ENCODE data around the gene PITRM1. TPM values are rescaled to one million over a fixed set of nuclear protein-coding genes. Genes with fewer than 3 reads are reported as not detected.

PITRM1 gene
- total RNA-seq, 2 donors from 2014 or later, result 47.7 to 103 TPM

DNA sequence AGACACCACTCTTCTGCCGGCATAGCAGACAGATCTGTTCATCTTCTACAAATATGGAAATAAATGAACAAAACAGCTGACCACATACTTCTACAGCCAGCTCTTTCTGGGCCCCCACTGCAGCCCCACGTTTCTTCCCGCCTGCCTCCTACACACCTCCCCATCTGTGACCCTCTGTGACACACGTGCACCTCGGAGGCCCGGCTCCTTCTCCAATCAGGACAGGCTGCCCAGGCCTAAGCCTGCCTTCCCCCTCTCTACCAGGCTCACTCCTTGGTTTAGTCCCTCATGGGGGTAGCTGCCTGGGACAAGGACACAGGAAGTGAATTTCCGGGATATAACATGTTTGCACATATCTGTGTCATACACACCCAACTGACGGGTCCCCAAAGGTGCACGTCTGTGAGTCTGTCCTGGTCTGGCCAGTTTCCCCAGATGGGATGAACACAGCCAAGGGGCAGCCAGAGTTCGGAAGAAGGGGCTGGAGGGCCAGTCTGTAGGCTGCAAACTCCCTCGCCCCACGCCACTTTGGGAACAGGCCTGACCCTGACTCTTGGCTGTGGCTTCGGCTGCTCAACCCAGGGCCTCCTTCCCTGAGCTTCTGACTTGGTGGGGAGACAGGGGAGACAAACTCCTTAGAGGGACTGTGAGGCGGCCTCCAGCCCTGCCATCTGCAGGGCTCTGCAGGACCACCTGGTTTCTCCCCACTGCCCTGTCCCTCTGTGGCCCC lies 30.3 kb downstream of the PITRM1 start:
- Histone ChIP-seq H3K27ac (no peak overlapping the region), H3K27me3 (replicated peaks; ENCODE audit: insufficient read depth) (no peaks in the 10 kb centered on the region), H3K9me3 (no peaks in the 10 kb centered on the region), H3K36me3 (peaks cover 6 to 15% of the 10 kb centered on the region in 2 donors), H3K4me1 (replicated peaks) (no peaks in the 10 kb centered on the region), H3K4me3 (no peak overlapping the region)
- TF ChIP-seq, protein P1, sequence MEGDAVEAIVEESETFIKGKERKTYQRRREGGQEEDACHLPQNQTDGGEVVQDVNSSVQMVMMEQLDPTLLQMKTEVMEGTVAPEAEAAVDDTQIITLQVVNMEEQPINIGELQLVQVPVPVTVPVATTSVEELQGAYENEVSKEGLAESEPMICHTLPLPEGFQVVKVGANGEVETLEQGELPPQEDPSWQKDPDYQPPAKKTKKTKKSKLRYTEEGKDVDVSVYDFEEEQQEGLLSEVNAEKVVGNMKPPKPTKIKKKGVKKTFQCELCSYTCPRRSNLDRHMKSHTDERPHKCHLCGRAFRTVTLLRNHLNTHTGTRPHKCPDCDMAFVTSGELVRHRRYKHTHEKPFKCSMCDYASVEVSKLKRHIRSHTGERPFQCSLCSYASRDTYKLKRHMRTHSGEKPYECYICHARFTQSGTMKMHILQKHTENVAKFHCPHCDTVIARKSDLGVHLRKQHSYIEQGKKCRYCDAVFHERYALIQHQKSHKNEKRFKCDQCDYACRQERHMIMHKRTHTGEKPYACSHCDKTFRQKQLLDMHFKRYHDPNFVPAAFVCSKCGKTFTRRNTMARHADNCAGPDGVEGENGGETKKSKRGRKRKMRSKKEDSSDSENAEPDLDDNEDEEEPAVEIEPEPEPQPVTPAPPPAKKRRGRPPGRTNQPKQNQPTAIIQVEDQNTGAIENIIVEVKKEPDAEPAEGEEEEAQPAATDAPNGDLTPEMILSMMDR (IDR thresholded peaks at IDR 0.05), result no peak
- TF ChIP-seq POLR2A (IDR thresholded peaks at IDR 0.05) (no peak), POLR2AphosphoS5 (IDR thresholded peaks at IDR 0.05) (no peak)
- intact Hi-C loops (cut with DNase I), result no loop called here
- WGBS, result 83% methylated on average over 13 of the region's 14 CpGs
- DNase-seq (ENCODE audit: low spot score), result no peak

DNA sequence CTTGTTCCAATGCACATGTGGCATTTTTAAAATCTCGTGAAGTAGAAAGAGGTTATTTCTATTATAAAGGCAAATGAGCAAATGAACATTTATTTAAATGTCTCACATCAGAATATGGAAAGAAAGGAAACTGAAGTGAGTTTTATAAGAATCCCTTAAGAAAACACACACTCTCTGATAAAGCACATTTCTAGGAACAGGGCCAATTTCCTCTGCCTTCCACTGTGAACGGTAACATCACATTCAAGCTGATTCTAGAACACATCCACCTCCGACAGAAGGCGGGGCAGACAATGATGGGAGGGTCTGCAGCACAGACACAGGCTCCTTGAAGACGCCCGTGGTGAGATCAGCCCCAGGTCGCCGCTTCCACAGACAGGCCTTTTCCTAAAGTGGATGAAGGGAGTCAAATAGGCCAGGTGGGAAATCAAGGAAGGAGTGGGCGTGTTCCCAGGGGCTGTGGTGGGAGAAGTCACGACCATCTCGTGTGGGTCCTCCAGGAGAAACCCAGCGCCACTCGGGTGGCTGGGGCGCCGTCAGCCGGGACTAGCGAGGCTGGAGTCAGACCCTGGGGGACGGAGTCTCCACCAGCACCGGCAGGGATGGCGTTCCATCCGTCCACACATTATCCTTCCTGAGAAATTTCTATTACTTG lies 31.1 kb downstream of the PITRM1 start:
- 85% methylated on average over 21 of the region's 21 CpGs for WGBS
- intact Hi-C loops (cut with DNase I), result no loop called here
- TF ChIP-seq POLR2AphosphoS5 (IDR thresholded peaks at IDR 0.05) (no peak), POLR2A (IDR thresholded peaks at IDR 0.05) (no peak)
- TF ChIP-seq, protein P1 (IDR thresholded peaks at IDR 0.05), result no peak
- Histone ChIP-seq H3K4me1 (replicated peaks) (no peaks in the 10 kb centered on the region), H3K27me3 (replicated peaks; ENCODE audit: insufficient read depth) (no peaks in the 10 kb centered on the region), H3K9me3 (no peaks in the 10 kb centered on the region), H3K27ac (no peak overlapping the region), H3K4me3 (no peak overlapping the region), H3K36me3 (peaks cover 6 to 15% of the 10 kb centered on the region in 2 donors)
- DNase-seq (ENCODE audit: low spot score), result no peak

DNA sequence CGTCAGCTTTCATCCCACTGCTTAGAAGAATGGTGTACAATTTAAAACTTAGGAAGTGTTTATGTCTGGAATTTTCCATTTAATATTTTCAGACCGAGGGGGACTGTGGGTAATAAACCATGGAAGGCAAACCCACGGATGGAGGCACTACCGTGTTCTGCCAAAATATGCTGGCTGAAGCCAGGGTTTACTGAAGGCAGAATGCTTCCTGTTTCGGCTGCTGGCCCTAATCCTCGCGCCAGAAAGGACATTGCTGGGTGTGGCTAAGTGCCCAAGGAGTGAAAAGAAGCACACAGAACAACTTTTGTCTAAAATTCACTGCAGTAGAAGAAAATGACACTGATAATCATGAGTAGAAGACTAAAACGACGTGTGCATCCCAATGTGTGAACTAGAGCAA lies 32.3 kb downstream of the PITRM1 start:
- WGBS, result 32% methylated on average over 9 of the region's 9 CpGs
- no peaks in the 10 kb centered on the region for H3K4me1 ChIP-seq (replicated peaks)
- H3K4me3 ChIP-seq, result no peak overlapping the region
- no peaks in the 10 kb centered on the region for H3K9me3 ChIP-seq
- H3K27ac ChIP-seq, result peak overlapping the region; percentile 31 to 54
- H3K27me3 ChIP-seq (replicated peaks; ENCODE audit: insufficient read depth), result no peaks in the 10 kb centered on the region
- DNase-seq (ENCODE audit: low spot score), result no peak
- peak; percentile 74 for TF ChIP-seq POLR2AphosphoS5 (IDR thresholded peaks at IDR 0.05)
- TF ChIP-seq, protein P1 (IDR thresholded peaks at IDR 0.05), result no peak
- no peak for TF ChIP-seq POLR2A (IDR thresholded peaks at IDR 0.05)
- intact Hi-C loops (cut with DNase I), result no loop called here
- H3K36me3 ChIP-seq, result peaks cover 6 to 15% of the 10 kb centered on the region in 2 donors

DNA sequence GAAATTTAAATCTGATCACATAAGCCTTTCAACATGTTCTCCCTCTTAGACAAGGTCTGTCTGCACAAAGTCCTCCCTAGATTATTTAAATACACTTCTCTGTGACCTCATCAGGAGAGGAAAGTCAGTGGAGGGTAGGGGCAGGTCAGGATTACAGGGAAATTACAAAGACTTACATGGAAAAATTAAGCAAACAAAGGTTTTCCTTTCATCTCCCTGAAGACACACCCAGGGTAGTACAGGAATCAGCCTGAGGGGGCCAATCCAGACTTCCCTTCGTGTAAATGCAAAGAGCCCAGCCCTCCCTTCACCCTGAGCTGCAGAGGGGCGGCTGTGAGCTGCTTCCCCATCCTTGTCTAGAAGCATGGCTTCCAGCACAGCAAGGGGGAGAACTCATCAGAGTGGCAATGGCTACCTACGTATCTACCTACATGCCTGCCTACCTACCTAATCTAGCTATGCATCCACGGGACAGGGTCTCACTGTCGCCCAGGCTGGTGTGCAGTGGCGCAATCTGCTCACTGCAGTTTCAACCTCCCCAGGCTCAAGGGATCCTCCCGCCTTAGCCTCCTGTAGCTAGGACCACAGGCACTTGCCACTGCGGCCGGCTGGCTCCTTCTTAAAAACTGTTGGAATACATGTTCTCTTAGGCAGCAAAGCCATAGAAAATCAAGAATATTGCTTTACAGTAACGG lies 33.2 kb downstream of the PITRM1 start:
- Histone ChIP-seq H3K27me3 (replicated peaks; ENCODE audit: insufficient read depth) (no peaks in the 10 kb centered on the region), H3K27ac (peak overlapping the region; percentile 31 to 54), H3K4me3 (no peak overlapping the region), H3K9me3 (no peaks in the 10 kb centered on the region), H3K4me1 (replicated peaks) (no peaks in the 10 kb centered on the region), H3K36me3 (peaks cover 6 to 15% of the 10 kb centered on the region in 2 donors)
- TF ChIP-seq, protein P1 (IDR thresholded peaks at IDR 0.05), result no peak
- no peak for TF ChIP-seq POLR2A (IDR thresholded peaks at IDR 0.05)
- TF ChIP-seq POLR2AphosphoS5 (IDR thresholded peaks at IDR 0.05), result no peak
- DNase-seq (ENCODE audit: low spot score), result no peak
- intact Hi-C loops (cut with DNase I), result no loop called here
- 83% methylated on average over 10 of the region's 10 CpGs for WGBS
